T-cell (primary cell): ENCODE data around the gene NR2C2AP. TPM values are rescaled to one million over a fixed set of nuclear protein-coding genes. Genes with fewer than 3 reads are reported as not detected.

Experiments
- ATAC-seq, 4 experiments: fragments of 200-7000 bp in 3 of 4; fragments of 150-1000 bp in 1 of 4; cut with Tn5 transposase; replicated peaks in 1 of 4; 1 replicate in 3 of 4; 2 replicates in 1 of 4; pipeline ENCODE4 v1.10.0; 2021; ENCODE audit warnings: moderate library complexity in 3 of 4, mild to moderate bottlenecking in 2 of 4, moderate number of reproducible peaks in 1 of 4
- CTCF ChIA-PET, 2 donors: fragments of 300-600 bp; sonication (Branson Sonifier 250); formaldehyde crosslinking; loops; one replicate each; lab custom pipeline; 2022; ENCODE audit warnings: antibody characterized with exemption in 2 of 2; lab: Charles Lee
- POLR2A ChIA-PET, 2 donors: fragments of 300-600 bp; sonication (Branson Sonifier 250); formaldehyde crosslinking; loops; one replicate each; lab custom pipeline; 2022; ENCODE audit warnings: antibody characterized with exemption in 2 of 2; lab: Charles Lee
- DNase-seq, 35 experiments: peaks; one replicate each; pipeline versions ENCODE4 v3.0.0 to v3.0.0-alpha.2; 2013 to 2023
- H3K27ac ChIP-seq: one replicate; pipeline ENCODE4 v1.5.1; 2013; ENCODE audit warnings: low read length
- H3K27me3 ChIP-seq, 2 experiments: replicated peaks in 1 of 2; 1 replicate in 1 of 2; 2 replicates in 1 of 2; pipeline versions ENCODE4 v1.6.1 to v1.7.0; 2013; ENCODE audit warnings: low read length in 1 of 2, mixed read lengths in 1 of 2; ENCODE audit not compliant: control insufficient read depth in 2 of 2, insufficient read depth in 2 of 2; ENCODE audit errors: extremely low read depth in 1 of 2
- H3K36me3 ChIP-seq, 2 donors: 1 replicate in 1 of 2; 2 replicates in 1 of 2; pipeline versions ENCODE4 v1.6.1 to v1.7.0; 2013; ENCODE audit warnings: low read length in 1 of 2; ENCODE audit not compliant: control insufficient read depth in 2 of 2, insufficient read depth in 1 of 2; ENCODE audit errors: extremely low read depth in 1 of 2
- H3K4me1 ChIP-seq, 2 experiments: 1 replicate in 1 of 2; 2 replicates in 1 of 2; pipeline versions ENCODE4 v1.6.1 to v1.7.0; 2013; ENCODE audit warnings: low read length in 2 of 2, mixed read lengths in 1 of 2; ENCODE audit not compliant: insufficient read depth in 2 of 2, control insufficient read depth in 1 of 2; ENCODE audit errors: extremely low read depth in 1 of 2
- H3K4me3 ChIP-seq, 2 donors: 1 replicate in 1 of 2; 2 replicates in 1 of 2; pipeline versions ENCODE4 v1.5.1 to v1.7.0; 2013; ENCODE audit warnings: mild to moderate bottlenecking in 2 of 2, low read length in 1 of 2, moderate library complexity in 1 of 2; ENCODE audit not compliant: control insufficient read depth in 1 of 2; ENCODE audit errors: extremely low read depth in 1 of 2
- H3K9me3 ChIP-seq: 2 replicates; pipeline ENCODE4 v1.7.0; 2013
- H3K27ac Mint-ChIP-seq, 2 donors: one replicate each; pipeline ENCODE4 v1.8.0; 2020 to 2021; ENCODE audit warnings: mild to moderate bottlenecking in 2 of 2, mixed read lengths in 2 of 2
- H3K27me3 Mint-ChIP-seq, 2 donors: one replicate each; pipeline ENCODE4 v1.8.0; 2021 to 2022; ENCODE audit warnings: mixed read lengths in 2 of 2
- H3K36me3 Mint-ChIP-seq: one replicate; pipeline ENCODE4 v1.8.0; 2021; ENCODE audit warnings: mixed read lengths
- H3K4me1 Mint-ChIP-seq, 3 donors: one replicate each; pipeline ENCODE4 v1.8.0; 2020 to 2022; ENCODE audit warnings: mixed read lengths in 3 of 3, mild to moderate bottlenecking in 1 of 3
- H3K4me3 Mint-ChIP-seq, 3 donors: one replicate each; pipeline ENCODE4 v1.8.0; 2020 to 2022; ENCODE audit warnings: mild to moderate bottlenecking in 3 of 3, mixed read lengths in 3 of 3, moderate library complexity in 3 of 3
- H3K9me3 Mint-ChIP-seq, 3 donors: one replicate each; pipeline ENCODE4 v1.8.0; 2020 to 2022; ENCODE audit warnings: mixed read lengths in 3 of 3
- WGBS: methylation state at CpG from one replicate; pipeline ENCODE4 v1.1.5; 2013; ENCODE audit warnings: missing lambda C conversion rate; ENCODE audit not compliant: insufficient coverage; 5-methylcytosine and 5-hydroxymethylcytosine counted together
- total RNA-seq, 35 experiments: library from RNA in 6 of 35; stranded (reverse) in 6 of 35; fragments of 120-200 nt in 1 of 35; gene quantifications; one replicate each; pipeline versions ENCODE4 v1.2.1 to v1.2.4 and lab custom pipeline; 2013 to 2026

Gene NR2C2AP
- total RNA-seq, 5 donors from 2014 or later (not counting 1 experiment from before 2014, with no cell fraction given): 17.8 to 32.2 (median 28.6) TPM

DNA sequence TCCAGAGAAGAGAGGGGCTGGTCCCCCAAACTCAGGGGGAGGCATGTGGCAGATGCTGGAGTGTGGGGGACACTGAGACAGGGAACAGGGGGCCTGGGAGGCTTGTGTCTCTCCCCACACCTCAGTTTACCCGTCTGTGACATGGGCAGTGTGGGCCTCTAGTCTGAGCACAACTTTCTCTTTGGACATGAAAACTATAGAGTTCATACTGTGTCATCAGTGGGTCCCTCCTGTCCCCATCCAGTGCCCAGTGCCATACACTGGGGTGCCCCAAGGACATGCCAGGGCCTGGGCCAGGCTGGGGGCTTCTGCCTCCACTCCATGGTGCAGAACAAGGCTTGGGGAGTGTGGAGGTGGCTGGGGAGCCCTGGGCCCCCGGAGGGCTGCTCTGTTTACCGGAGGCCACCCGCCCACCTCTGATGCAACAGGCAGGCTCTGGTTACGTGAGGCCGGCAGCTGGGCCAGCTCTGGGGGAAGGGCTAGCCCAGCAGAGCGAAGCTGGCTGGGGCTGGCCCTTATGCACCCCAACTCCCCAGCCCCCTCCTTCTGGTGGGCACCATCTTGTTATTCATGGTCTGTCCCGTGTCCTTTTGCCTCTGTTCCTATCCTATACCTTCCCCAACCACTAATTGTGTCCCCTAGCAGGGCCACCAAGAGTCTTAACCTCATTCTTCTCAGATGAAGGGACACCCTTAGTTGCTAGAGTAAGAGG lies 31.2 kb downstream of the NR2C2AP start:
- Mint-ChIP-seq H3K36me3 (peaks cover 3% of the 10 kb centered on the region), H3K27ac (no peak overlapping the region), H3K27me3 (no peaks in the 10 kb centered on the region), H3K4me3 (no peak overlapping the region), H3K4me1 (peaks cover 15 to 22% (median 16%) of the 10 kb centered on the region in 3 donors), H3K9me3 (no peaks in the 10 kb centered on the region)
- no peak overlapping the region for H3K27ac ChIP-seq
- H3K9me3 ChIP-seq: no peaks in the 10 kb centered on the region
- H3K4me3 ChIP-seq: no peak overlapping the region
- peaks cover 0 to 18% of the 10 kb centered on the region in 2 experiments for H3K4me1 ChIP-seq
- WGBS: 89% methylated on average over 3 of the region's 8 CpGs
- ATAC-seq (no peak), DNase-seq (no peak)
- CTCF ChIA-PET: no interaction called here
- peaks cover 0 to 19% of the 10 kb centered on the region in 2 experiments for H3K27me3 ChIP-seq
- H3K36me3 ChIP-seq: peaks cover 1 to 4% of the 10 kb centered on the region in 2 donors
- POLR2A ChIA-PET: no interaction called here

DNA sequence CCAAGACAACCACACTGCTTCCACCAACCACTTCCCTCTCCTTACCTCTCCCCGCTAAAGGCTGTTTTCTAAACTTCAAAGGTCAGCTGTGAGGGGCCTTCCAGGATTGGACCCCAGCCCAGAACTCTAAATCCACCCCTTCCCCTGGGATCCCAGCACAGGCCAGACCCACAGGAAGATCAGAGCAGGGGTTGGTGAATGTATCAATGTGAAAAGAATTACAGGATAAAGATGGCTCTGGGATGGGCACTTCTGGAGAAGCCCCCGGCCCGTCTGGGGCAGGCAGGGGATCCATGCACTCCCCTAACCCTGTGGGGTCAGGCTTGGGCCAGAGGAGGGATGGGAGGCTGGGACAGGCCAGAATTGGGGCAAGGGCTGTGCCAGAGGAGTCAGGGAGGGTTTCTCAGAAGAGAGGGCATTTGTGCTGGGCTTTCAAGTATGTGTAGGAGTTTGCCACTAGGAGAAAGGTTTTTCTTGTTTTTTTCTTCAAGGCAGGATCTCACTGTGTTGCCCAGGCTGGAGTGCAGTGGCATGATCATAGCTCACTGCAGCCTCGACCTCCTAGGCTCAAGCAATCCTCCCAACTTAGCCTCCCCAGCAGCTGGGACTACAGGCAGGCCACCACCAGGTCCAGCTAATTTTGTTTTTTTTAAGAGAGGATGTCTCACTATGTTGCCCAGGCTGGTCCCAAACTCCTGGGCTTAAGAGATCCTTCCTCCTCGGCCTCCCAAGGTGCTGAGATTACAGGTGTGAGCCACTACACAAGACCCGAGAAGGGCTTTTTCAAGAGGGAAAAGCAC lies 32.1 kb downstream of the NR2C2AP start:
- ATAC-seq: no peak
- no peak overlapping the region for H3K27ac ChIP-seq
- peaks cover 15 to 22% (median 16%) of the 10 kb centered on the region in 3 donors for H3K4me1 Mint-ChIP-seq
- ChIA-PET CTCF (no interaction called here), POLR2A (no interaction called here)
- no peaks in the 10 kb centered on the region for H3K9me3 ChIP-seq
- H3K4me3 ChIP-seq: no peak overlapping the region
- H3K9me3 Mint-ChIP-seq: no peaks in the 10 kb centered on the region
- WGBS: 90% methylated on average over 5 of the region's 6 CpGs
- H3K36me3 Mint-ChIP-seq: peaks cover under 1% of the 10 kb centered on the region
- H3K27ac Mint-ChIP-seq: no peak overlapping the region
- H3K27me3 ChIP-seq: peaks cover 0 to 19% of the 10 kb centered on the region in 2 experiments
- peaks cover 0 to 18% of the 10 kb centered on the region in 2 experiments for H3K4me1 ChIP-seq
- H3K4me3 Mint-ChIP-seq: peak overlapping the region in 1 of 3 donors; percentile 67
- DNase-seq: no peak
- peaks cover 0 to 3% of the 10 kb centered on the region in 2 donors for H3K36me3 ChIP-seq
- no peaks in the 10 kb centered on the region for H3K27me3 Mint-ChIP-seq

- Histone ChIP-seq H3K36me3 (peaks cover 0 to 5% of the 10 kb centered on the region in 2 donors), H3K27ac (no peak within 1 kb of the TSS), H3K4me3 (peak within 1 kb of the TSS in 1 of 2 donors; percentile 19), H3K4me1 (peaks cover 0 to 18% of the 10 kb centered on the region in 2 experiments), H3K27me3 (peaks cover 0 to 19% of the 10 kb centered on the region in 2 experiments), H3K9me3 (no peaks in the 10 kb centered on the region)
- DNase-seq (peak; percentile 47 to 83 (median 74)), ATAC-seq (peak; percentile 88 to 99 (median 93))
- CTCF ChIA-PET: interaction anchor here in 1 of 2 donors (0.6 kb wide), 1 partner anchor 21 kb away, joined by 5 read pairs; no protein-coding TSS in a partner anchor
- 25% methylated on average over 54 of the region's 56 CpGs for WGBS
- Mint-ChIP-seq H3K27me3 (no peaks in the 10 kb centered on the region), H3K4me3 (peak within 1 kb of the TSS; percentile 39 to 67 (median 60)), H3K36me3 (no peaks in the 10 kb centered on the region), H3K4me1 (peaks cover 15 to 22% (median 16%) of the 10 kb centered on the region in 3 donors), H3K9me3 (no peaks in the 10 kb centered on the region), H3K27ac (peak within 1 kb of the TSS in 1 of 2 donors; percentile 34)
- POLR2A ChIA-PET: no interaction called here
These were observed 33.0 kb downstream of the NR2C2AP start, which contains the start of gene MEF2B for GRCh38 chr19:19170053-19170872. Gene MEF2B (minus strand): TSS chr19:19170263. CDS start chr19:19150735, 19,528 bp downstream.

- no peaks in the 10 kb centered on the region for H3K9me3 ChIP-seq
- ChIA-PET POLR2A (no interaction called here), CTCF (interaction anchor here in 1 of 2 donors (0.6 kb wide), 2 partner anchors 22 to 190 kb away, joined by 4 to 5 read pairs; no protein-coding TSS in a partner anchor)
- peaks cover 15 to 19% (median 16%) of the 10 kb centered on the region in 3 donors for H3K4me1 Mint-ChIP-seq
- H3K4me3 Mint-ChIP-seq: peak overlapping the region; percentile 39 to 67 (median 60)
- H3K4me1 ChIP-seq: peaks cover 0 to 13% of the 10 kb centered on the region in 2 experiments
- peak in 1 of 4 experiments; percentile 4 for ATAC-seq
- peak overlapping the region in 1 of 2 donors; percentile 19 for H3K4me3 ChIP-seq
- peaks cover 0 to 19% of the 10 kb centered on the region in 2 experiments for H3K27me3 ChIP-seq
- peaks cover 0 to 5% of the 10 kb centered on the region in 2 donors for H3K36me3 ChIP-seq
- H3K27ac ChIP-seq: no peak overlapping the region
- no peaks in the 10 kb centered on the region for H3K27me3 Mint-ChIP-seq
- DNase-seq: no peak
- no peak overlapping the region for H3K27ac Mint-ChIP-seq
- WGBS: 97% methylated on average over 5 of the region's 9 CpGs
- H3K36me3 Mint-ChIP-seq: no peaks in the 10 kb centered on the region
- no peaks in the 10 kb centered on the region for H3K9me3 Mint-ChIP-seq
These were observed 33.8 kb downstream of the NR2C2AP start for GRCh38 chr19:19169236-19170052.

DNA sequence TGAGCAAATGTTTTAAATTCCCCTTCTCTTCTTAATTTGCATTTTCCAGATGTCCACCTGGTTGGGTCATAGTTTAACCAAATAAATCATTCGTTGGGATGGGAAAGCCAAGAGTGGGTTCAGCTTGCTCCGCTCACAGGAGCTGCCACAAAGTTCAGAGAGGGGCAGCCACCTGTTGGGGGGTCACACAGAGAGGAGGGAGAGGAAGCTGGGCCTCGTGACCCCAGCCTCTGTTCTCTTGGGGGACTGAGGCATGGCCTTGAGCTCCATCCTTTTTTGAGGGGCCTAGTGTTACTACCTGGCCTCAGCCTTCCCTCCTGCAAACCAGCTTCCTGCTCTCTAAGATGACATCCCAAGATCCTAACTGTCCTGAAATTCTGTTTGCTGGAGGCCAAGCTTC lies 35.6 kb downstream of the NR2C2AP start:
- Mint-ChIP-seq H3K27me3 (no peaks in the 10 kb centered on the region), H3K4me1 (peaks cover 15 to 19% (median 16%) of the 10 kb centered on the region in 3 donors), H3K4me3 (no peak overlapping the region), H3K9me3 (no peaks in the 10 kb centered on the region), H3K27ac (no peak overlapping the region), H3K36me3 (no peaks in the 10 kb centered on the region)
- WGBS: 94% methylated on average over 3 of the region's 3 CpGs
- Histone ChIP-seq H3K4me1 (peaks cover 0 to 13% of the 10 kb centered on the region in 2 experiments), H3K4me3 (no peak overlapping the region), H3K27me3 (peaks cover 0 to 19% of the 10 kb centered on the region in 2 experiments), H3K36me3 (peaks cover 0 to 5% of the 10 kb centered on the region in 2 donors), H3K27ac (no peak overlapping the region), H3K9me3 (no peaks in the 10 kb centered on the region)
- ChIA-PET CTCF (interaction anchor here in 1 of 2 donors (0.7 kb wide), 1 partner anchor 269 kb away, joined by 3 read pairs; no protein-coding TSS in a partner anchor), POLR2A (no interaction called here)
- ATAC-seq (no peak), DNase-seq (no peak)
